Measurements from ENCODE around the gene CNGA2. TPM values are rescaled to one million over a fixed set of nuclear protein-coding genes. Genes with fewer than 3 reads are reported as not detected.

CNGA2 gene
- total and polyA plus RNA-seq, 10 of the 15 experiments (the other 5 are each of a cell fraction or from before 2014, with no cell fraction given), result not detected

- Histone ChIP-seq H3K9ac (ENCODE audit: control insufficient read depth, insufficient read depth, low read length) (no peak overlapping the region), H3K9me3 (replicated peaks; ENCODE audit: control insufficient read depth, insufficient read depth, low read length) (no peaks in the 10 kb centered on the region), H3K36me3 (ENCODE audit: control insufficient read depth in 2 of 2, insufficient read depth in 2 of 2, low read length in 1 of 2) (no peaks in the 10 kb centered on the region), H2AFZ (ENCODE audit: control insufficient read depth, low read depth, low read length) (no peak overlapping the region), H3K27me3 (replicated peaks in 1 of 2; ENCODE audit: control insufficient read depth in 2 of 2, insufficient read depth in 2 of 2, low read length in 1 of 2) (no peaks in the 10 kb centered on the region), H4K20me1 (ENCODE audit: control insufficient read depth, insufficient read depth) (no peaks in the 10 kb centered on the region), H3K4me2 (ENCODE audit: control insufficient read depth, insufficient read depth) (no peak overlapping the region), H3K79me2 (ENCODE audit: control insufficient read depth, insufficient read depth, low read length) (no peaks in the 10 kb centered on the region), H3K4me3 (no peak overlapping the region), H3K27ac (ENCODE audit: control insufficient read depth, insufficient read depth) (no peak overlapping the region), H3K4me1 (ENCODE audit: control insufficient read depth, insufficient read depth, low read length) (no peaks in the 10 kb centered on the region)
- FAIRE-seq (no peak), ATAC-seq (no peak), DNase-seq (ENCODE audit: low read depth, low spot score) (no peak)
- no TSS peak for BruUV-seq (replicated peaks)
- RAD21 ChIA-PET (ENCODE audit: unreplicated experiment), result no interaction called here
- SMC1A ChIA-PET (ENCODE audit: uncharacterized antibody, unreplicated experiment), result no interaction called here
- TF ChIP-seq GATAD2B (conservative IDR thresholded peaks at IDR 0.05; ENCODE audit: low read depth), result no peak
- no peak for TF ChIP-seq MTA3 (IDR thresholded peaks at IDR 0.05; ENCODE audit: borderline replicate concordance, low read length)
- TF ChIP-seq ZNF274 (IDR thresholded peaks at IDR 0.05; ENCODE audit: insufficient read depth, insufficient read length), result no peak
- no peak for TF ChIP-seq EED (IDR thresholded peaks at IDR 0.05; ENCODE audit: low read depth)
- TF ChIP-seq PML (IDR thresholded peaks at IDR 0.05; ENCODE audit: low read length), result no peak
- no peak for TF ChIP-seq PAX8 (IDR thresholded peaks at IDR 0.05)
- no peak for TF ChIP-seq NBN (IDR thresholded peaks at IDR 0.05)
- no peak for TF ChIP-seq RBBP5 (conservative IDR thresholded peaks at IDR 0.05)
- no peak for TF ChIP-seq RUNX3 (IDR thresholded peaks at IDR 0.05; ENCODE audit: low read length)
- no peak for TF ChIP-seq SMC3 (IDR thresholded peaks at IDR 0.05; ENCODE audit: borderline replicate concordance, low read length)
- CTCF ChIA-PET, result interaction anchor here (0.6 kb wide), 1 partner anchor 42 kb away, joined by 4 read pairs; no protein-coding TSS in a partner anchor
- in situ Hi-C loops (cut with MboI), result no loop called here
- intact Hi-C loops (cut with micrococcal nuclease; ENCODE audit: unreplicated experiment), result no loop called here
- WGBS (ENCODE audit: insufficient coverage, insufficient replicate concordance, low lambda C conversion rate, missing lambda C conversion rate), result 5% methylated on average over 3 of the region's 3 CpGs
- POLR2A ChIA-PET, result no interaction called here
Measured at GRCh38 chrX:151791961-151792360, 57.4 kb downstream of the CNGA2 start.

- H3K27ac ChIP-seq (ENCODE audit: control insufficient read depth, insufficient read depth), result no peak overlapping the region
- WGBS (ENCODE audit: insufficient coverage, insufficient replicate concordance, low lambda C conversion rate, missing lambda C conversion rate), result 37% methylated on average over 5 of the region's 5 CpGs
- ChIA-PET RAD21 (ENCODE audit: unreplicated experiment) (no interaction called here), SMC1A (ENCODE audit: uncharacterized antibody, unreplicated experiment) (no interaction called here), CTCF (interaction anchor here (0.6 kb wide), 1 partner anchor 42 kb away, joined by 4 read pairs; no protein-coding TSS in a partner anchor), POLR2A (no interaction called here)
- DNase-seq (ENCODE audit: low read depth, low spot score), result no peak
- H4K20me1 ChIP-seq (ENCODE audit: control insufficient read depth, insufficient read depth), result no peaks in the 10 kb centered on the region
- no peak overlapping the region for H2AFZ ChIP-seq (ENCODE audit: control insufficient read depth, low read depth, low read length)
- no peak for FAIRE-seq
- no peak overlapping the region for H3K9ac ChIP-seq (ENCODE audit: control insufficient read depth, insufficient read depth, low read length)
- no peak overlapping the region for H3K4me3 ChIP-seq
- in situ Hi-C loops (cut with MboI), result no loop called here
- ATAC-seq, result no peak
- intact Hi-C loops (cut with micrococcal nuclease; ENCODE audit: unreplicated experiment), result no loop called here
- no peaks in the 10 kb centered on the region for H3K27me3 ChIP-seq (replicated peaks in 1 of 2; ENCODE audit: control insufficient read depth in 2 of 2, insufficient read depth in 2 of 2, low read length in 1 of 2)
- H3K4me2 ChIP-seq (ENCODE audit: control insufficient read depth, insufficient read depth), result no peak overlapping the region
- no peaks in the 10 kb centered on the region for H3K9me3 ChIP-seq (replicated peaks; ENCODE audit: control insufficient read depth, insufficient read depth, low read length)
- H3K36me3 ChIP-seq (ENCODE audit: control insufficient read depth in 2 of 2, insufficient read depth in 2 of 2, low read length in 1 of 2), result no peaks in the 10 kb centered on the region
- no peaks in the 10 kb centered on the region for H3K4me1 ChIP-seq (ENCODE audit: control insufficient read depth, insufficient read depth, low read length)
- H3K79me2 ChIP-seq (ENCODE audit: control insufficient read depth, insufficient read depth, low read length), result no peaks in the 10 kb centered on the region
- no TSS peak for BruUV-seq (replicated peaks)
- TF ChIP-seq SMC3 (IDR thresholded peaks at IDR 0.05; ENCODE audit: borderline replicate concordance, low read length) (no peak), SP1 (IDR thresholded peaks at IDR 0.05; ENCODE audit: low read depth, low read length) (no peak), REST (IDR thresholded peaks at IDR 0.05; ENCODE audit: low read depth, low read length) (no peak), POU2F2 (IDR thresholded peaks at IDR 0.05; ENCODE audit: borderline replicate concordance, low read depth, low read length) (no peak), SREBF2 (IDR thresholded peaks at IDR 0.05; ENCODE audit: low read length) (no peak), PKNOX1 (IDR thresholded peaks at IDR 0.05) (no peak), ZNF622 (IDR thresholded peaks at IDR 0.05) (no peak), TBL1XR1 (IDR thresholded peaks at IDR 0.05; ENCODE audit: low read depth, low read length) (no peak), BMI1 (IDR thresholded peaks at IDR 0.05; ENCODE audit: borderline replicate concordance) (no peak)
Measured at GRCh38 chrX:151792505-151792904, 58.0 kb downstream of the CNGA2 start.

Measured in GM12878 (cell line).